SU-DHL-6 (cell line): Measurements from ENCODE around the gene FKBP1A.

Experiments used
- H2AFZ ChIP-seq: fragments of 200-600 bp; sonication (generic); 2 replicates; pipeline ENCODE4 v1.6.1; 2014; ENCODE audit warnings: low read depth, mild to moderate bottlenecking, moderate library complexity, mixed read lengths, antibody characterized with exemption, low read length; ENCODE audit not compliant: severe bottlenecking
- H3F3A ChIP-seq: fragments of 200-600 bp; shearing (Covaris generic); 2 replicates; pipeline ENCODE4 v1.6.0; 2016; ENCODE audit warnings: antibody characterized with exemption, mild to moderate bottlenecking; ENCODE audit not compliant: insufficient read depth
- H3K27ac ChIP-seq: fragments of 200-600 bp; sonication (generic); 2 replicates; pipeline ENCODE4 v1.5.1; 2016; ENCODE audit warnings: low read depth, mild to moderate bottlenecking, low read length, moderate library complexity, mixed read lengths
- H3K27me3 ChIP-seq: fragments of 200-600 bp; sonication (generic), shearing (Covaris generic); 2 replicates; pipeline ENCODE4 v1.6.0; 2014; ENCODE audit warnings: mild to moderate bottlenecking, low read length
- H3K36me3 ChIP-seq: fragments of 200-600 bp; sonication (generic); 2 replicates; pipeline ENCODE4 v1.6.1; 2014; ENCODE audit warnings: mild to moderate bottlenecking, low read length, mixed read lengths
- H3K4me2 ChIP-seq: fragments of 300-600, 200-600 bp; shearing (Covaris generic), sonication (generic); 2 replicates; pipeline ENCODE4 v1.6.0; 2014; ENCODE audit warnings: low read length, low read depth, mild to moderate bottlenecking; ENCODE audit not compliant: poor library complexity, severe bottlenecking
- H3K4me3 ChIP-seq: fragments of 200-600 bp; sonication (generic); 2 replicates; pipeline ENCODE4 v1.5.1; 2014; ENCODE audit warnings: antibody characterized with exemption, low read length, mild to moderate bottlenecking, mixed read lengths; ENCODE audit not compliant: insufficient read depth, poor library complexity, severe bottlenecking
- H3K79me2 ChIP-seq: fragments of 200-600 bp; sonication (generic); 2 replicates; pipeline ENCODE4 v1.6.1; 2014; ENCODE audit warnings: mild to moderate bottlenecking, low read length, moderate library complexity; ENCODE audit not compliant: insufficient read depth
- H3K9ac ChIP-seq: fragments of 200-600 bp; sonication (generic); 2 replicates; pipeline ENCODE4 v1.7.0; 2014; ENCODE audit warnings: mild to moderate bottlenecking, low read length
- H3K9me2 ChIP-seq: fragments of 200-600 bp; sonication (generic); replicated peaks from 2 replicates; pipeline ENCODE4 v1.6.1; 2014; ENCODE audit warnings: low read length; ENCODE audit not compliant: insufficient read depth
- H3K9me3 ChIP-seq: fragments of 200-600 bp; sonication (generic); 2 replicates; pipeline ENCODE4 v1.6.1; 2014; ENCODE audit warnings: low read length, mixed read lengths; ENCODE audit not compliant: insufficient read depth
- H4K20me1 ChIP-seq: fragments of 200-600 bp; sonication (generic); 2 replicates; pipeline ENCODE4 v1.6.1; 2014; ENCODE audit warnings: low read depth, mild to moderate bottlenecking, antibody characterized with exemption, low read length, moderate library complexity, mixed read lengths
- CTCF ChIP-seq: fragments of 200-600 bp; sonication (generic); IDR thresholded peaks from one replicate; pipeline ENCODE4 v1.5.1; 2017; ENCODE audit warnings: antibody characterized with exemption, mild to moderate bottlenecking, low read length, moderate library complexity; ENCODE audit not compliant: insufficient read depth, poor library complexity, severe bottlenecking
- EZH2phosphoT487 ChIP-seq: fragments of 200-600 bp; sonication (generic), shearing (Covaris generic); conservative IDR thresholded peaks from 2 replicates; pipeline ENCODE4 v1.6.1; 2018; ENCODE audit warnings: mild to moderate bottlenecking, antibody characterized with exemption, low read length, moderate library complexity, mixed read lengths

FKBP1A gene

GRCh38 chr20:1423206-1423605 is 30.4 kb upstream of the FKBP1A start:
- Histone ChIP-seq H3F3A (no peaks in the 10 kb centered on the region), H3K27me3 (no peaks in the 10 kb centered on the region), H3K9me2 (no peaks in the 10 kb centered on the region), H2AFZ (peak overlapping the region; percentile 5), H3K79me2 (no peaks in the 10 kb centered on the region), H4K20me1 (no peaks in the 10 kb centered on the region), H3K9ac (no peak overlapping the region), H3K27ac (no peak overlapping the region), H3K9me3 (peaks cover 9% of the 10 kb centered on the region; the same call in 1 of the 2 replicates), H3K36me3 (no peaks in the 10 kb centered on the region), H3K4me3 (no peak overlapping the region), H3K4me2 (no peak overlapping the region)
- TF ChIP-seq CTCF (no peak), EZH2phosphoT487 (no peak)

DNA sequence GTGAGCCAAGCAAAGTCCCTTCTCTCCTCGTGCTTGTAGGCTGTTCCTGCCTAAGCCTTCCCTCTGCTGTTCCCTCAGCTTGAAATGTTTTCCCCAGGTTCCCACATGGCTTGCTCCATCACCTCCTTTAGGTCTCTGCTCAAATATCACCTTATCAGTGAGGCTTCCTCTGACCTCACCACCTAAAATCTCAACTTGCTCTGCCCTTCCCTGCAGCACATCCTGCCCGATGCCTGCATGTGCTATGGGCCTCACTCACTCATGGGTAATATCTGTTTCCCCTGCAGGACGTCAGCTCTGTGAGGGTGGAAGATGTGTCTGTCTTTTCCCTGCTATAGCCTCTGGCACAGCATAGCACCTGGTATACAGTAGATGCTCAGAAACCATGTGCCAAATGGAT is 29.9 kb upstream of the FKBP1A start:
- Histone ChIP-seq H3K9ac (no peak overlapping the region), H3K27ac (no peak overlapping the region), H3K36me3 (no peaks in the 10 kb centered on the region), H3K4me2 (no peak overlapping the region), H3K9me2 (no peaks in the 10 kb centered on the region), H3K79me2 (no peaks in the 10 kb centered on the region), H3F3A (no peaks in the 10 kb centered on the region), H3K27me3 (no peaks in the 10 kb centered on the region), H4K20me1 (no peaks in the 10 kb centered on the region), H2AFZ (no peak overlapping the region), H3K9me3 (peaks cover 9% of the 10 kb centered on the region; the same call in 1 of the 2 replicates), H3K4me3 (no peak overlapping the region)
- TF ChIP-seq CTCF (no peak), EZH2phosphoT487 (no peak)

- no peaks in the 10 kb centered on the region for H3K9me2 ChIP-seq
- no peak overlapping the region for H2AFZ ChIP-seq
- H3K9me3 ChIP-seq, result peaks cover 9% of the 10 kb centered on the region; the same call in 1 of the 2 replicates
- H3K27ac ChIP-seq, result no peak overlapping the region
- no peak overlapping the region for H3K4me2 ChIP-seq
- TF ChIP-seq CTCF (no peak), EZH2phosphoT487 (no peak)
- no peak overlapping the region for H3K4me3 ChIP-seq
- no peaks in the 10 kb centered on the region for H3F3A ChIP-seq
- no peaks in the 10 kb centered on the region for H3K36me3 ChIP-seq
- H3K9ac ChIP-seq, result no peak overlapping the region
- H3K27me3 ChIP-seq, result no peaks in the 10 kb centered on the region
- H3K79me2 ChIP-seq, result no peaks in the 10 kb centered on the region
- no peaks in the 10 kb centered on the region for H4K20me1 ChIP-seq
Measured at GRCh38 chr20:1420066-1420465, 27.2 kb upstream of the FKBP1A start.
